Measurements from ENCODE around the gene KIAA1191. TPM values are rescaled to one million over a fixed set of nuclear protein-coding genes. Genes with fewer than 3 reads are reported as not detected.

KIAA1191 gene
- total and polyA plus RNA-seq, 9 of the 15 experiments (the other 6 are each of a cell fraction or from before 2014, with no cell fraction given) = 31.0 to 80.2 (median 45.7) TPM

DNA sequence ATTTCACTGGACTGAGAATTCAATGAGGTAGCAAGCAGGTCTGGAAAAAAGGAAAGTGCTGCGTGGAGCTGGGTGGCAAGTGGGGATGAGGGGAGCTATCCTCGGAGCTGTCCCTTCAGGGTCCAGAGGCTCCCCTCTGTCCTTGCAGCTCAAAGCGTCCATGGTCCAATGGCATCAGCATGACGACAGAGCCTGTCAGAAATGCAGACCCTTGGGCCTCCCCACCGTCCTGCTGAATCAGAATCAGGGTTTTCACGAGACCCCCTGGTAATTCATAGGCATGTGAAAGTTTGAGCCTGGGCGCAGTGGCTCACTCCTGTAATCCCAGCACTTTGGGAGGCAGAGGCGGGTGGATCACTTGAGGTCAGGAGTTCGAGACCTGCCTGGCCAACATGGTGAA is 32.5 kb upstream of the KIAA1191 start:
- no TSS peak for BruUV-seq (replicated peaks)
- no peaks in the 10 kb centered on the region for H3K27me3 ChIP-seq (ENCODE audit: control insufficient read depth in 2 of 2, insufficient read depth in 2 of 2, low read length in 2 of 2)
- no peak overlapping the region for H2AFZ ChIP-seq (ENCODE audit: low read depth, low read length)
- no peaks in the 10 kb centered on the region for H3K9me3 ChIP-seq (replicated peaks; ENCODE audit: control insufficient read depth, insufficient read depth, low read depth, low read length)
- no peak for ATAC-seq
- H3K4me1 ChIP-seq (replicated peaks in 1 of 2; ENCODE audit: control insufficient read depth in 2 of 2, insufficient read depth in 2 of 2, low read length in 2 of 2) = peaks cover 12 to 33% of the 10 kb centered on the region in 2 experiments; a peak in 4 of 5 replicates
- no peak overlapping the region for H3K4me2 ChIP-seq (ENCODE audit: insufficient read depth, low read length)
- in situ Hi-C loops (cut with MboI) (no loop called here), intact Hi-C loops (cut with micrococcal nuclease) (no loop called here)
- FAIRE-seq = no peak
- H3K36me3 ChIP-seq (ENCODE audit: control insufficient read depth, insufficient read depth, low read length) = peaks cover 60% of the 10 kb centered on the region
- no peak overlapping the region for H3K4me3 ChIP-seq
- CTCF ChIA-PET (ENCODE audit: low intra/inter-chr PET ratio) = no interaction called here
- peak overlapping the region in 1 of 2 experiments; percentile 68; a peak in 2 of 4 replicates for H3K9ac ChIP-seq (ENCODE audit: insufficient read depth in 1 of 2, low read depth in 2 of 2, low read length in 2 of 2)
- H3K79me2 ChIP-seq (ENCODE audit: control insufficient read depth, insufficient read depth, low read length) = peaks cover 20% of the 10 kb centered on the region
- POLR2A ChIA-PET = interaction anchor here (0.6 to 3.3 kb wide), 2 partner anchors 13 to 158 kb away, joined by 3 to 15 read pairs; no protein-coding TSS in a partner anchor
- H3K27ac ChIP-seq (ENCODE audit: extremely low read depth, low read depth, low read length) = no peak overlapping the region
- 77% methylated on average over 9 of the region's 9 CpGs for whole genome bisulfite sequencing (ENCODE audit: insufficient coverage, low coverage, missing lambda C conversion rate)
- peaks cover 3% of the 10 kb centered on the region for H3K9me1 ChIP-seq (ENCODE audit: control insufficient read depth, insufficient read depth, low read length)
- DNase-seq (ENCODE audit: extremely low read depth in 1 of 4, low spot score in 3 of 4) = no peak
- no peaks in the 10 kb centered on the region for H4K20me1 ChIP-seq (replicated peaks; ENCODE audit: control insufficient read depth, insufficient read depth, low read length)
- no peak for TF ChIP-seq HDAC6 (IDR thresholded peaks at IDR 0.05; ENCODE audit: low read depth, low read length)
- TF ChIP-seq, protein P1, sequence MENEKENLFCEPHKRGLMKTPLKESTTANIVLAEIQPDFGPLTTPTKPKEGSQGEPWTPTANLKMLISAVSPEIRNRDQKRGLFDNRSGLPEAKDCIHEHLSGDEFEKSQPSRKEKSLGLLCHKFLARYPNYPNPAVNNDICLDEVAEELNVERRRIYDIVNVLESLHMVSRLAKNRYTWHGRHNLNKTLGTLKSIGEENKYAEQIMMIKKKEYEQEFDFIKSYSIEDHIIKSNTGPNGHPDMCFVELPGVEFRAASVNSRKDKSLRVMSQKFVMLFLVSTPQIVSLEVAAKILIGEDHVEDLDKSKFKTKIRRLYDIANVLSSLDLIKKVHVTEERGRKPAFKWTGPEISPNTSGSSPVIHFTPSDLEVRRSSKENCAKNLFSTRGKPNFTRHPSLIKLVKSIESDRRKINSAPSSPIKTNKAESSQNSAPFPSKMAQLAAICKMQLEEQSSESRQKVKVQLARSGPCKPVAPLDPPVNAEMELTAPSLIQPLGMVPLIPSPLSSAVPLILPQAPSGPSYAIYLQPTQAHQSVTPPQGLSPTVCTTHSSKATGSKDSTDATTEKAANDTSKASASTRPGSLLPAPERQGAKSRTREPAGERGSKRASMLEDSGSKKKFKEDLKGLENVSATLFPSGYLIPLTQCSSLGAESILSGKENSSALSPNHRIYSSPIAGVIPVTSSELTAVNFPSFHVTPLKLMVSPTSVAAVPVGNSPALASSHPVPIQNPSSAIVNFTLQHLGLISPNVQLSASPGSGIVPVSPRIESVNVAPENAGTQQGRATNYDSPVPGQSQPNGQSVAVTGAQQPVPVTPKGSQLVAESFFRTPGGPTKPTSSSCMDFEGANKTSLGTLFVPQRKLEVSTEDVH (IDR thresholded peaks at IDR 0.05; ENCODE audit: low read depth, partially characterized antibody) = no peak
- no peak for TF ChIP-seq KLF1 (tag; IDR thresholded peaks at IDR 0.05)
- TF ChIP-seq CHCHD3 (CRISPR knock-in tag; IDR thresholded peaks at IDR 0.05) = no peak
- TF ChIP-seq TBP (optimal IDR thresholded peaks at IDR 0.05; ENCODE audit: low read depth, low read length) = no peak
- no peak for TF ChIP-seq ZNF311 (CRISPR knock-in tag; IDR thresholded peaks at IDR 0.05)
- TF ChIP-seq ZNF12 (CRISPR knock-in tag; IDR thresholded peaks at IDR 0.05) = no peak
- TF ChIP-seq, protein P2, sequence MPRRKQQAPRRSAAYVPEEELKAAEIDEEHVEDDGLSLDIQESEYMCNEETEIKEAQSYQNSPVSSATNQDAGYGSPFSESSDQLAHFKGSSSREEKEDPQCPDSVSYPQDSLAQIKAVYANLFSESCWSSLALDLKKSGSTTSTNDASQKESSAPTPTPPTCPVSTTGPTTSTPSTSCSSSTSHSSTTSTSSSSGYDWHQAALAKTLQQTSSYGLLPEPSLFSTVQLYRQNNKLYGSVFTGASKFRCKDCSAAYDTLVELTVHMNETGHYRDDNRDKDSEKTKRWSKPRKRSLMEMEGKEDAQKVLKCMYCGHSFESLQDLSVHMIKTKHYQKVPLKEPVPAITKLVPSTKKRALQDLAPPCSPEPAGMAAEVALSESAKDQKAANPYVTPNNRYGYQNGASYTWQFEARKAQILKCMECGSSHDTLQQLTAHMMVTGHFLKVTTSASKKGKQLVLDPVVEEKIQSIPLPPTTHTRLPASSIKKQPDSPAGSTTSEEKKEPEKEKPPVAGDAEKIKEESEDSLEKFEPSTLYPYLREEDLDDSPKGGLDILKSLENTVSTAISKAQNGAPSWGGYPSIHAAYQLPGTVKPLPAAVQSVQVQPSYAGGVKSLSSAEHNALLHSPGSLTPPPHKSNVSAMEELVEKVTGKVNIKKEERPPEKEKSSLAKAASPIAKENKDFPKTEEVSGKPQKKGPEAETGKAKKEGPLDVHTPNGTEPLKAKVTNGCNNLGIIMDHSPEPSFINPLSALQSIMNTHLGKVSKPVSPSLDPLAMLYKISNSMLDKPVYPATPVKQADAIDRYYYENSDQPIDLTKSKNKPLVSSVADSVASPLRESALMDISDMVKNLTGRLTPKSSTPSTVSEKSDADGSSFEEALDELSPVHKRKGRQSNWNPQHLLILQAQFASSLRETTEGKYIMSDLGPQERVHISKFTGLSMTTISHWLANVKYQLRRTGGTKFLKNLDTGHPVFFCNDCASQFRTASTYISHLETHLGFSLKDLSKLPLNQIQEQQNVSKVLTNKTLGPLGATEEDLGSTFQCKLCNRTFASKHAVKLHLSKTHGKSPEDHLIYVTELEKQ (CRISPR knock-in tag; IDR thresholded peaks at IDR 0.05) = no peak
- TF ChIP-seq CBFA2T2 (conservative IDR thresholded peaks at IDR 0.05) = no peak
- TF ChIP-seq ZNF444 (CRISPR knock-in tag; IDR thresholded peaks at IDR 0.05) = no peak
- TF ChIP-seq ZBTB8A (IDR thresholded peaks at IDR 0.05; ENCODE audit: partially characterized antibody) = no peak
- no peak for TF ChIP-seq ARHGAP35 (IDR thresholded peaks at IDR 0.05; ENCODE audit: partially characterized antibody)
- no peak for TF ChIP-seq HNRNPH1 (optimal IDR thresholded peaks at IDR 0.05; ENCODE audit: low read depth, low read length)
- no peak for TF ChIP-seq KHSRP (IDR thresholded peaks at IDR 0.05)
- TF ChIP-seq, protein P3, sequence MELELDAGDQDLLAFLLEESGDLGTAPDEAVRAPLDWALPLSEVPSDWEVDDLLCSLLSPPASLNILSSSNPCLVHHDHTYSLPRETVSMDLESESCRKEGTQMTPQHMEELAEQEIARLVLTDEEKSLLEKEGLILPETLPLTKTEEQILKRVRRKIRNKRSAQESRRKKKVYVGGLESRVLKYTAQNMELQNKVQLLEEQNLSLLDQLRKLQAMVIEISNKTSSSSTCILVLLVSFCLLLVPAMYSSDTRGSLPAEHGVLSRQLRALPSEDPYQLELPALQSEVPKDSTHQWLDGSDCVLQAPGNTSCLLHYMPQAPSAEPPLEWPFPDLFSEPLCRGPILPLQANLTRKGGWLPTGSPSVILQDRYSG (tag; conservative IDR thresholded peaks at IDR 0.05; ENCODE audit: low read depth) = no peak
